GM21786 (cell line): ENCODE data around the gene OBP2B.
"Not testable (repeated sequence)": the region's sequence is repeated elsewhere in the genome, so short reads cannot be mapped to it uniquely, and the experiment has no call there.

Experiments
- ATAC-seq: cut with Tn5 transposase; IDR thresholded peaks from one replicate; pipeline ENCODE4 v1.9.1; 2021; ENCODE audit not compliant: unreplicated experiment

The OBP2B gene

GRCh38 chr9:133238851-133239532 is 29.9 kb upstream of the OBP2B start:
- no peak for ATAC-seq

GRCh38 chr9:133238272-133238850 is 29.3 kb upstream of the OBP2B start:
- no peak for ATAC-seq

GRCh38 chr9:133237035-133237731 is 28.1 kb upstream of the OBP2B start:
- no peak for ATAC-seq

- not testable (repeated sequence) for ATAC-seq
Measured at GRCh38 chr9:133236291-133237034, 27.4 kb upstream of the OBP2B start.

- no peak for ATAC-seq
Measured at GRCh38 chr9:133235549-133236222, 26.6 kb upstream of the OBP2B start.

GRCh38 chr9:133234577-133235322 is 25.7 kb upstream of the OBP2B start:
- ATAC-seq: no peak

- ATAC-seq: no peak
Measured at GRCh38 chr9:133233681-133234432, 24.8 kb upstream of the OBP2B start.

GRCh38 chr9:133231934-133232568 is 23.0 kb upstream of the OBP2B start:
- not testable (repeated sequence) for ATAC-seq

- ATAC-seq: not testable (repeated sequence)
Measured at GRCh38 chr9:133230514-133230913, 21.5 kb upstream of the OBP2B start.

- no peak for ATAC-seq
Measured at GRCh38 chr9:133230093-133230492, 21.0 kb upstream of the OBP2B start.

- ATAC-seq: not testable (repeated sequence)
Measured at GRCh38 chr9:133228474-133229193, 19.6 kb upstream of the OBP2B start.

GRCh38 chr9:133227996-133228395 is 18.9 kb upstream of the OBP2B start:
- not testable (repeated sequence) for ATAC-seq

GRCh38 chr9:133227242-133227860 is 18.3 kb upstream of the OBP2B start:
- no peak for ATAC-seq

- no peak for ATAC-seq
Measured at GRCh38 chr9:133226219-133227171, 17.4 kb upstream of the OBP2B start.

GRCh38 chr9:133225171-133226011 is 16.3 kb upstream of the OBP2B start:
- ATAC-seq: no peak

- no peak for ATAC-seq
Measured at GRCh38 chr9:133224762-133225161, 15.7 kb upstream of the OBP2B start.
